Motor neuron (in vitro differentiated cells): ENCODE measurements around the gene MPC2. TPM values are rescaled to one million over a fixed set of nuclear protein-coding genes. Genes with fewer than 3 reads are reported as not detected.
A peak's percentile ranks its signal among the peaks of the same experiment; 100 is the strongest.

ENCODE experiments used
- ATAC-seq, 8 experiments: fragments of 200-7000 bp; cut with Tn5 transposase; replicated peaks in 6 of 8; 2 replicates each; pipeline ENCODE4 v1.8.0; 2021; ENCODE audit warnings: mild to moderate bottlenecking in 8 of 8, moderate library complexity in 8 of 8
- H3K27ac ChIP-seq, 2 donors: fragments of 250-450 bp; sonication (Bioruptor Pico); 2 replicates each; pipeline ENCODE4 v1.9.0; 2021; ENCODE audit warnings: antibody characterized with exemption in 2 of 2, mild to moderate bottlenecking in 2 of 2, moderate library complexity in 1 of 2
- H3K4me1 ChIP-seq, 2 donors: fragments of 250-450 bp; sonication (Bioruptor Pico); replicated peaks in 1 of 2; 2 replicates each; pipeline ENCODE4 v1.6.1; 2021; ENCODE audit warnings: antibody characterized with exemption in 2 of 2, mild to moderate bottlenecking in 2 of 2, moderate library complexity in 1 of 2
- H3K4me3 ChIP-seq, 5 donors: fragments of 250-450 bp; sonication (Bioruptor Pico); 2 replicates each; pipeline ENCODE4 v1.9.0; 2021; ENCODE audit warnings: antibody characterized with exemption in 5 of 5, mild to moderate bottlenecking in 5 of 5, moderate library complexity in 4 of 5
- WGBS, 10 experiments: fragments of 450-650 bp; shearing (Covaris generic); methylation state at CpG; one replicate each; pipeline ENCODE4 v1.0.0; 2022; 5-methylcytosine and 5-hydroxymethylcytosine counted together
- in situ Hi-C, 9 experiments: fragments of 400-800 bp; cut with MboI; loops; one replicate each; pipeline ENCODE4 v1.15.0; 2021; ENCODE audit warnings: low sequenced_read_pairs in 9 of 9, low pct_unique_long_range_greater_than_20kb in 2 of 9; ENCODE audit not compliant: unreplicated experiment in 9 of 9
- total RNA-seq, 8 experiments: library from RNA; unstranded; fragments of 300-600 nt; gene quantifications; 2 replicates each; pipeline versions ENCODE4 v1.2.3 to v1.2.4, GENCODE V29; 2022

MPC2 gene
- 10 to 100 TPM; 23.7 to 55.6 (median 40.6) TPM for total RNA-seq

DNA sequence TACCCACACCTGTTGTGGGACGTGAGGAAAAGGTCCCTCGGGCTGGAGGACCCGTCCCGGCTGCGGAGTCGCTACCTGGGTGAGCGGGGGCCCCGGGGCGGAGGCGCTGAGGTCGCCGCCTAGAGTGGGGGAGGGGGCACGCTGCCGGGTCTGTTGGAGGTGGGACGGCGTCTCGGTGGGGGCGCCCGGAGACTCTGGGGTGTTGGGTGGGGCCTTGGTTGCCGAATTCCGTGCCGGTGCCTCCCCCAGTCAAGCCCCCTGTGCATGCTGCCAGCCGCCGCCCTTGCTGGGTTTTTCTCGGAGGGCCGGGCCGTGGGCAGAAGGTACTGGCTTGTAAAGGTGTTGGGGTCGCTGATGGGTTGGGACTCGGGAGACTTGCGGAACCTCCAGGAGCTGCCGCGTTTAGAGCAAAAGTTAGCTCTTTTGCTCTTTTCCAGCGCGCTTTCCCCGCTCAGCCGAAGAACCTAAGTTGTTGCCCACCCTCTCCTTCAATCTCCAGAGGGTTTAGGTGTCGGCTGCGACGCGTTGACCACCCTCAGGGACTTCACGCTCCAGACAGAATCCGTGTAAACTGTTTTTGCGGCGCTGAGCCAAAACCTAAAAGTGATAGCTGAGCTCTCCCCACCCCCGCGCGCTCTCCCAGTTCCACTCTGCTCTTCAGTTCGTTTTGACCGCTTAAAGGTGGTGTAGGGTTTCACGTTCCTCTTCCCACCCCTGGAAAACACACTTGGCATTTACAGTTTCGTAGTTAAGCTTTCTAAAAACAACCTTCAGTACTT, at the start of gene MPC2:
Gene MPC2, minus strand, starts transcription at position 143 of the 779 bp plus-strand sequence. CDS start 1,231 bp downstream, outside the sequence.
- H3K27ac ChIP-seq: peak within 1 kb of the TSS; percentile 97 to 99
- H3K4me3 ChIP-seq: peak within 1 kb of the TSS; percentile 54 to 75 (median 61)
- ATAC-seq: peak in 5 of 8 experiments; percentile 0 to 12 (median 2)
- peaks cover 5 to 16% of the 10 kb centered on the region in 2 donors for H3K4me1 ChIP-seq
- in situ Hi-C loops: no loop called here
- 0 to 3% (median 0%) methylated on average over 2 to 24 of the region's 51 CpGs for WGBS, 10 experiments

DNA sequence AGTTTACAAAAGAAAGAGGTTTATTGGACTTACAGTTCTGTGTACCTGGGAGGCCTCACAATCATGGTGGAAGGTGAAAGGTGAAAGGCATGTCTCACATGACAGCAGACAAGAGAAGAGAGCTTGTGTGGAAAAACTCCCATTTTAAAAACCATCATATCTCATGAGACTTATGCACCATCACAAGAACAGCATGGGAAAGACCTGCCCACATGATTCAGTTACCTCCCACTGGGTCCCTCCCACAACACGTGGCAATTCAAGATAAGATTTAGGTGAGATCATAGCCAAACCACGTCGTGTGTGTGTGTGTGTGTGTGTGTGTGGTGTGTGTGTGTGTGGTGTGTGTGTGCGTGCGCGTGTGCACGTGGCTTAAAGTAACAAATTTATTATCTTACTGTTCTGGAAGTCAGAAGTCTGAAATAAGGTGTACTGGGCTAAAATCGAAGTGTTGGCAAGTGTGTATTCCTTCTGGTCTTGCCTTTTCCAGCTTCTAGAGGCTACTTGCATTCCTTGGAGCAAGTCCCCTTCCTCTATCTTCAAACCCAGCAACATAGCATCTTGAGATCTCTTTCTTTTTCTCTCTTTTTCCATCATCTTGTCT, 48.1 kb upstream of the MPC2 start:
- H3K4me1 ChIP-seq: no peaks in the 10 kb centered on the region
- H3K4me3 ChIP-seq: no peak overlapping the region
- in situ Hi-C loops: no loop called here
- WGBS, 10 experiments: 79 to 100% (median 89%) methylated on average over 1 to 8 of the region's 8 CpGs; no CpG with 5 or more reads in 3 of the 10 experiments
- no peak for ATAC-seq
- H3K27ac ChIP-seq: no peak overlapping the region

GRCh38 chr1:167983797-167984420, 47.0 kb upstream of the MPC2 start:
- in situ Hi-C loops: no loop called here
- Histone ChIP-seq H3K4me3 (no peak overlapping the region), H3K4me1 (no peaks in the 10 kb centered on the region), H3K27ac (no peak overlapping the region)
- no peak for ATAC-seq
- WGBS, 10 experiments: 81 to 100% (median 100%) methylated on average over 1 to 2 of the region's 2 CpGs; no CpG with 5 or more reads in 1 of the 10 experiments

- Histone ChIP-seq H3K27ac (no peak overlapping the region), H3K4me1 (no peaks in the 10 kb centered on the region), H3K4me3 (no peak overlapping the region)
- in situ Hi-C loops: no loop called here
- no peak for ATAC-seq
- 91 to 100% (median 98%) methylated on average over 2 to 9 of the region's 9 CpGs for WGBS, 10 experiments
Measured at GRCh38 chr1:167981933-167982332, 45.1 kb upstream of the MPC2 start.

DNA sequence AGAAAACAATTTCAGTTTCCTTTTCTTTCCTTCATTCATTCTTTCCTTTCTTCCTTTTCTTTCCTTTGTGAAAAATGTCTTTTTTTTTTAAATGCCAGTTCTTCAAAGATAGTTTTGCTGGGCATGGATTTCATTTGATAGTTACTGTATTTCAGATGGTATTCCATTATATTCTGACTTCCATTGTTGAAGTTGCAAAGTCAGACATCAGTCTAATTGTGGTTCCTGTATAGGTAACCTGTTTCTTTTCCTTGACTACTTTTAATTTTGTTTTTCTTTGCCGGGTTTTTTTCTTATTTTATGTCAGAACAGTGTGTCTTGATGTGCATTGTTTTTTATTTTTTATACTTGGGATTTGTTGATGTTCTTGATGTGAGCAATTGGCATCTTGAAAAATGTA, 40.4 kb upstream of the MPC2 start:
- Histone ChIP-seq H3K4me1 (no peaks in the 10 kb centered on the region), H3K27ac (no peak overlapping the region), H3K4me3 (no peak overlapping the region)
- in situ Hi-C loops: no loop called here
- no peak for ATAC-seq
- WGBS, 10 experiments: 0 to 100% (median 100%) methylated on average over 1 of the region's 1 CpG

DNA sequence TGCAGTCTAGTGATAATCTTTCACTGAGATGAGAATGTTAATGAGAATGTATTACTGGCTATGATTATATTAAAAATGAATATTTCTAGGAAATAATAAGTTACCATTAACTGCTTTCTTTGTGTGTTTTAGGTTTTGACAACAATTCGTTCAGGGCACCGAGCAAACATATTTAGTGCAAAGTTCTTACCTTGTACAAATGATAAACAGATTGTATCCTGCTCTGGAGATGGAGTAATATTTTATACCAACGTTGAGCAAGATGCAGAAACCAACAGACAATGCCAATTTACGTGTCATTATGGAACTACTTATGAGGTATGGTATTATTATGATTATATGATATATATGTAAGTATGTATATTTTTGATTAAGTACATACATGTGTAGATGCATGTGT, 37.8 kb upstream of the MPC2 start:
- Histone ChIP-seq H3K27ac (no peak overlapping the region), H3K4me3 (no peak overlapping the region), H3K4me1 (no peaks in the 10 kb centered on the region)
- in situ Hi-C loops: no loop called here
- ATAC-seq: no peak
- WGBS, 10 experiments: 76 to 100% (median 96%) methylated on average over 1 to 4 of the region's 4 CpGs; no CpG with 5 or more reads in 1 of the 10 experiments

DNA sequence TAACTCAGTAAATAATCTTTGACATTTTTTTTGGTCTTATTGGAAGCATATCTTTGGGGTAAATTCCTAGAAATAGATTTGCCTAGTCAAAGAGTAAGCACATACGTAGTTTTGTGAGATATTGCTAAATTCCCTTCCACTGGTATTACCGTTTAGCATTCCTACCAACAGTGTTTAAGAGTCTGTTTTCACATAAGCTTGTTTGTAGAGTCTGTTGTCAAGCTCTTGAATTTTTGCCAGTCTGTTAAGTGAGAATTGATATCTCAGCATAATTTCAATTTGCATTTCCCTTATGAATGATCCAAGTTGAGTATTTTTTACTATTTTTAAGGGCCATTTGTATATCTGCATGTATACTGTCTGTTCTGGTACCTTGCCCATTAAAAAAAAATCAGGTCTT, 37.0 kb upstream of the MPC2 start:
- no peak overlapping the region for H3K27ac ChIP-seq
- in situ Hi-C loops: no loop called here

DNA sequence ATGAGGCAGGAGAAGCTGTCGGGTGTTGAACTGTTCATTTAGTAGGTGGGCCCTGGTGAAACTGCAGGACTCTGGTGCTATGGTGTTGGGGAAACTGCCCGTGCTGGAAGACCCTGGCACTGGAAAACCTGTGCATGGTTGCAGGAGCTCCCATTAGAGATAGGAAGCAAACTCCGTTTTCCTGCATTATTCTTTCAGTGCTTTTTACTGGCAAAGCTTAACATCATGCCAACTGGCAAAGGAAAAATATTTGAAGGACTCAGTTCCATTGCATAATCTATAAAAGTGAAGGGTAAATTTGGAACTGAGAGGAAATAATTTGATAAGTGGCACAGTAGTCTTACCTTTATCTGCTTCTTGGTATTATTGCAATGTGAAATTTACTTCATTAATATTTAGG, 31.7 kb upstream of the MPC2 start:
- ATAC-seq: no peak
- in situ Hi-C loops: no loop called here
- Histone ChIP-seq H3K27ac (no peak overlapping the region), H3K4me1 (no peaks in the 10 kb centered on the region), H3K4me3 (no peak overlapping the region)
- 71 to 100% (median 88%) methylated on average over 1 to 3 of the region's 3 CpGs; no CpG with 5 or more reads in 3 of the 10 experiments for WGBS, 10 experiments

More for the DNA sequence above, 37.0 kb upstream of the MPC2 start:
- 60 to 100% (median 93%) methylated on average over 1 to 2 of the region's 2 CpGs; no CpG with 5 or more reads in 2 of the 10 experiments for WGBS, 10 experiments
- H3K4me1 ChIP-seq: no peaks in the 10 kb centered on the region
- no peak for ATAC-seq
- no peak overlapping the region for H3K4me3 ChIP-seq

- in situ Hi-C loops: no loop called here
- no peak for ATAC-seq
- Histone ChIP-seq H3K4me1 (no peaks in the 10 kb centered on the region), H3K27ac (no peak overlapping the region), H3K4me3 (no peak overlapping the region)
- WGBS, 10 experiments: 56 to 100% (median 90%) methylated on average over 1 to 4 of the region's 4 CpGs; no CpG with 5 or more reads in 1 of the 10 experiments
Measured at GRCh38 chr1:167966050-167966449, 29.2 kb upstream of the MPC2 start.

DNA sequence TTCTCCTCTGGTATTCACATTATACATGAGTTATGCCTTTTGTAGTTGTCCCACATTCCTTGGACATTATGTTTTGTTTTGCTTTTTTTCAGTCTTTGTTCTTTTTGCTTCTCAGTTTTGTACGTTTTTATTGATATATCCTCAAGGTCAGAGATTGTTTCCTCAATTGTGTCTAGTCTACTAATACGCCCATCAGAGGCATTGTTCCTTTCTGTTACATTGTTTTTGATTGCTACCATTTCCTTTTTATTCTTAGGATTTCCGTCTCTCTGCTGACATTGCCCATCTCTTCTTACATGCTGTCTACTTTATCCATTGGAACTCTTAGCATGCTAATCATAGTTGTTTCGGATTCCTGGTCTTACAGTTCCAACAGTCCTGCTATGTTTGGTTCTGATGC, 27.8 kb upstream of the MPC2 start:
- 83 to 100% (median 95%) methylated on average over 3 to 4 of the region's 4 CpGs for WGBS, 10 experiments
- Histone ChIP-seq H3K27ac (no peak overlapping the region), H3K4me3 (no peak overlapping the region), H3K4me1 (no peaks in the 10 kb centered on the region)
- ATAC-seq: no peak
- in situ Hi-C loops: no loop called here

DNA sequence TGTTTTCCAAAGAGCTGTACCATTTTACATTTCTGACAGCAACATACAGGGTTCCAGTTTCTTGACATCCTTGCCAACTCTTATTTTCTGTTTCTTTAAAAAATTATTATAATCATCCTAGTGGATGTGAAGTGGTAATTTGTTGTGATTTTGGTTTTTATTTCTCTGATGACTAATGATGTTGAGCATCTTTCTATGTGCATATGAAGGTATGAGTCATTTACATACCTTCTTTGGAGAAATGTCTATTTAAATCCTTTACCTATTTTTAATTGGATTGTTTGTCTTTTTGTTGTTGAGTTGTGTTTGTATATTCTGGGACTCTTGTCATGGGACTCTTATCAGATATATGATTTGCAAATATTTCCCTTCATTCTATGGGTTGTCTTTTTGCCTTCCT, 20.8 kb upstream of the MPC2 start:
- no peaks in the 10 kb centered on the region for H3K4me1 ChIP-seq
- in situ Hi-C loops: no loop called here
- ATAC-seq: no peak

DNA sequence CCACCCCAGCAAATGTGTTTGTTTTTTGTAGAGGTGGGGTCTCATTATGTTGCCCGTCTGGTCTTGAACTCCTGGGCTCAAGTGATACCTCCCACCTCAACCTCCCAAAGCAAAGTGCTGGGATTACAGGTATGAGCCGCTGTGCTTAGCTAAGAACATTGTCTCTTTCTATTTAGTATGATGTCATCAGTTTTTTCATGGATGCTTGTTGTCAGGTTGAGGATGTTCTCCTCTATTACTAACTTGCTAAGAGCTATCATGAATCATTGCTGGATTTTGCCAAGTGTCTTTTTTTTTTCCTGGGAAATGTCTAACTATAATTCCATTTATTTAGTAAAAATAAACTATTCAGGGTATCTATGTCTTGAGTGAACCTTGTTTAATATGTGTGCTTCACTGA, 19.0 kb upstream of the MPC2 start:
- Histone ChIP-seq H3K4me1 (no peaks in the 10 kb centered on the region), H3K27ac (no peak overlapping the region), H3K4me3 (no peak overlapping the region)
- in situ Hi-C loops: no loop called here
- 93 to 100% (median 100%) methylated on average over 1 to 2 of the region's 2 CpGs; no CpG with 5 or more reads in 5 of the 10 experiments for WGBS, 10 experiments
- ATAC-seq: no peak

More for the DNA sequence above, 20.8 kb upstream of the MPC2 start:
- Histone ChIP-seq H3K27ac (no peak overlapping the region), H3K4me3 (no peak overlapping the region)

- H3K27ac ChIP-seq: no peak overlapping the region
- in situ Hi-C loops: no loop called here
- no peak overlapping the region for H3K4me3 ChIP-seq
- no peaks in the 10 kb centered on the region for H3K4me1 ChIP-seq
- ATAC-seq: no peak
- 8 to 94% (median 53%) methylated on average over 1 of the region's 1 CpG; no CpG with 5 or more reads in 1 of the 10 experiments for WGBS, 10 experiments
Measured at GRCh38 chr1:167950569-167950968, 13.7 kb upstream of the MPC2 start.
